ENCODE results near the gene ZNF280B. TPM values are rescaled to one million over a fixed set of nuclear protein-coding genes. Genes with fewer than 3 reads are reported as not detected.

The ZNF280B gene
- total RNA-seq, 1 experiment from 2014 or later = not detected

DNA sequence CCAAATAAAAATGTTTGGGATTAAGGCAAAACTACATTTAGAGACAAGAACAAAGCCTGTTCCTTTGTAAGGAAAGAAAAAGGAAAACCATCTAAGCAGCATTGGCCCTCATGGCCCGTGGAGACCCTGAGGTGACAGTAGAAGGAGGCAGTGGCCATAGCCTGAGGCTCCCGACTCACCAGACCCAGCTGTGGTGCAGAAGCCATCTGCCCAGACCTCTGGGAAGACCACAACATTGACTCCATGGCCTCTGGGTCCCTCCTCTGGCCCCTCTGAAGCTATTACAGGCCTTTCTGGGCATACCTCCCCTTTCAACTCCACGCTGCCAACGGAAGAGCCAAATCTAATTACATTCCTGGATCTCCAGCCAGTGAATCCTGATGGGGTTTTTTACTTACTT lies 44.1 kb upstream of the ZNF280B start:
- CTCF ChIA-PET = no interaction called here

DNA sequence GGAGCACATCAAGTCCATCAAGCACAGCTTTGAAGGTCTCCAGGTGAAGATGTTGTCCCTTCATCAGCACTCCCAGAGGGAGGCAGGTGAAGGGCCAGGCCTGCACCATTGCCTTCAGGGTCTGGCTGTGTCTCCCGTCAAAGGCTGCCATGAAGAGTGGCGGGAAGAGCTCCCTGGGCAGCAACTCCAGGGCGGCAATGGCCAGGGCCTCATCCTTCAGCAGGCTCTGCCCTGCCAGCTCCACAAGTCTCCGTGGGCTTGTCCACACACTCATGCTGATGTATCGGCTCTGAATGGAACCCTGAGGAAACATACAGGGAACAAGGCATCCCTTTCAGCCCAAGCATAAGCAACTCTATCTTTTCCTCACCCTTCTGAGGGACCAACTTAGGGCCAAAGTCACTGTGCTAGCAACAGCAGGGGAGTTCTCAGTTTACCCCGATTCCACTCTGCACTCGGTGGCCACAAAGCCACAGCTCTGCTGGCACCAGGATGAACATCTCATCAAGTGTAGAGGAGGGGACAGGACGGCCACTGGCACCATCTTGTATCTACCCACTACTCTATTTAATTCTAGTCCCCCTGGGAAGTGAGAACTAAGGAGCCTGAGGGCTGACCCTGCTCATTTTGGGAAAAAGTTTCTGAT lies 42.4 kb upstream of the ZNF280B start:
- intact Hi-C loops (cut with micrococcal nuclease) = no loop called here
- TF ChIP-seq, protein P1, sequence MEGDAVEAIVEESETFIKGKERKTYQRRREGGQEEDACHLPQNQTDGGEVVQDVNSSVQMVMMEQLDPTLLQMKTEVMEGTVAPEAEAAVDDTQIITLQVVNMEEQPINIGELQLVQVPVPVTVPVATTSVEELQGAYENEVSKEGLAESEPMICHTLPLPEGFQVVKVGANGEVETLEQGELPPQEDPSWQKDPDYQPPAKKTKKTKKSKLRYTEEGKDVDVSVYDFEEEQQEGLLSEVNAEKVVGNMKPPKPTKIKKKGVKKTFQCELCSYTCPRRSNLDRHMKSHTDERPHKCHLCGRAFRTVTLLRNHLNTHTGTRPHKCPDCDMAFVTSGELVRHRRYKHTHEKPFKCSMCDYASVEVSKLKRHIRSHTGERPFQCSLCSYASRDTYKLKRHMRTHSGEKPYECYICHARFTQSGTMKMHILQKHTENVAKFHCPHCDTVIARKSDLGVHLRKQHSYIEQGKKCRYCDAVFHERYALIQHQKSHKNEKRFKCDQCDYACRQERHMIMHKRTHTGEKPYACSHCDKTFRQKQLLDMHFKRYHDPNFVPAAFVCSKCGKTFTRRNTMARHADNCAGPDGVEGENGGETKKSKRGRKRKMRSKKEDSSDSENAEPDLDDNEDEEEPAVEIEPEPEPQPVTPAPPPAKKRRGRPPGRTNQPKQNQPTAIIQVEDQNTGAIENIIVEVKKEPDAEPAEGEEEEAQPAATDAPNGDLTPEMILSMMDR (IDR thresholded peaks at IDR 0.05; ENCODE audit: unreplicated experiment) = no peak
- no peak overlapping the region for H3K4me3 Mint-ChIP-seq (ENCODE audit: unreplicated experiment)
- POLR2A ChIA-PET = no interaction called here
- peaks cover 54% of the 10 kb centered on the region for H3K27me3 Mint-ChIP-seq (ENCODE audit: insufficient read depth, unreplicated experiment)
- no peaks in the 10 kb centered on the region for H3K4me1 Mint-ChIP-seq (ENCODE audit: insufficient read depth, unreplicated experiment)
- no TSS peak for BruUV-seq (replicated peaks)
- CTCF ChIA-PET = interaction anchor here (1.3 to 1.4 kb wide), 2 partner anchors 26 to 37 kb away, joined by 4 read pairs; no protein-coding TSS in a partner anchor
- no peaks in the 10 kb centered on the region for H3K36me3 Mint-ChIP-seq (ENCODE audit: insufficient read depth, unreplicated experiment)
- H3K27ac Mint-ChIP-seq (ENCODE audit: low read depth, unreplicated experiment) = no peak overlapping the region
- H3K9me3 Mint-ChIP-seq (ENCODE audit: unreplicated experiment) = no peaks in the 10 kb centered on the region
- DNase-seq (ENCODE audit: unreplicated experiment) = no peak

More for the DNA sequence above, 44.1 kb upstream of the ZNF280B start:
- POLR2A ChIA-PET = no interaction called here
- DNase-seq (ENCODE audit: unreplicated experiment) = no peak
- TF ChIP-seq, protein P1 (IDR thresholded peaks at IDR 0.05; ENCODE audit: unreplicated experiment) = no peak
- Mint-ChIP-seq H3K27me3 (ENCODE audit: insufficient read depth, unreplicated experiment) (peaks cover 49% of the 10 kb centered on the region), H3K27ac (ENCODE audit: low read depth, unreplicated experiment) (no peak overlapping the region), H3K9me3 (ENCODE audit: unreplicated experiment) (no peaks in the 10 kb centered on the region), H3K4me1 (ENCODE audit: insufficient read depth, unreplicated experiment) (no peaks in the 10 kb centered on the region), H3K4me3 (ENCODE audit: unreplicated experiment) (no peak overlapping the region), H3K36me3 (ENCODE audit: insufficient read depth, unreplicated experiment) (no peaks in the 10 kb centered on the region)
- intact Hi-C loops (cut with micrococcal nuclease) = no loop called here
- no TSS peak for BruUV-seq (replicated peaks)

DNA sequence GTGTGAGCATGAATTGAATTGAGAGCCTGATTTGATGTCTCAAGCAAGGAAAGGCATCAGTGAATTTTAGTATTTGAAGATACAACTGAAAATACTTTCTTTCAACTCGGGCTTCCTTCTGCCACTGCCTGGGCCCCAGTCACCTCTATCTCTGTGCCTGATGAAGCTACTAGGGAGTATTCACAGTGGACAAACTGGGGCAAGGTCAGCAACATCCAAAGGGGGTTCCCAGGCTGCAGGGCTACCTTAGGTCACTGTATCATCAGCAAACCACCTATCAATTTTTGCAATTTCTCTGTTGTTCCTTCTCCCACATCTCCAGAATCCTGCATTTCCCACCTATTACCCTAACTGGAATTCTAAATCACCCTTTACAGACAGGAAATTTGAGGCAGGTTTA lies 40.4 kb upstream of the ZNF280B start:
- H3K27ac Mint-ChIP-seq (ENCODE audit: low read depth, unreplicated experiment) = no peak overlapping the region
- POLR2A ChIA-PET = no interaction called here
- H3K4me3 Mint-ChIP-seq (ENCODE audit: unreplicated experiment) = no peak overlapping the region
- no peaks in the 10 kb centered on the region for H3K36me3 Mint-ChIP-seq (ENCODE audit: insufficient read depth, unreplicated experiment)
- no peaks in the 10 kb centered on the region for H3K9me3 Mint-ChIP-seq (ENCODE audit: unreplicated experiment)
- intact Hi-C loops (cut with micrococcal nuclease) = no loop called here
- no peaks in the 10 kb centered on the region for H3K4me1 Mint-ChIP-seq (ENCODE audit: insufficient read depth, unreplicated experiment)
- H3K27me3 Mint-ChIP-seq (ENCODE audit: insufficient read depth, unreplicated experiment) = peaks cover 54% of the 10 kb centered on the region
- CTCF ChIA-PET = interaction anchor here (0.6 to 0.8 kb wide), 2 partner anchors 124 to 171 kb away, joined by 3 read pairs; no protein-coding TSS in a partner anchor
- BruUV-seq (replicated peaks) = no TSS peak
- TF ChIP-seq, protein P1 (IDR thresholded peaks at IDR 0.05; ENCODE audit: unreplicated experiment) = no peak
- no peak for DNase-seq (ENCODE audit: unreplicated experiment)

DNA sequence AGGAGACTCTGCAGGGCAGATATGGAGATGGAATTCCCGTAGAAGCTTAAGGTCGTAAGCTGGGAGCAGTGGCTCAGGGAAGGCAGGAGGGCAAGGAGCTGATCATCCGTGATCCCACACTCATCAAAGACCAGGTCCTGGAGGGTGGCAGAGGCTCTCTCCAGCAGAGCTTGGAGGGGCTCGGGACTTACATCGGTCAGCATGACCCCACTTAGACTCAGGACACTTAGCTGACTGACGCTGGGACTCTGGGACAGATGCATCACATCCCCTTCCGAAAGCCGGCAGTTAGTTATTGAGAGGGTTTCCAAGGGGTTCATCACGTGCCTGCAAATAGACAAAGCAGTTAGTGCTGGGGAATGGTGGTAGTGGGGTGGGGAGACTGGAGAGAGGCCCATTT lies 39.8 kb upstream of the ZNF280B start:
- Mint-ChIP-seq H3K36me3 (ENCODE audit: insufficient read depth, unreplicated experiment) (no peaks in the 10 kb centered on the region), H3K9me3 (ENCODE audit: unreplicated experiment) (no peaks in the 10 kb centered on the region), H3K4me3 (ENCODE audit: unreplicated experiment) (no peak overlapping the region), H3K4me1 (ENCODE audit: insufficient read depth, unreplicated experiment) (no peaks in the 10 kb centered on the region), H3K27ac (ENCODE audit: low read depth, unreplicated experiment) (no peak overlapping the region), H3K27me3 (ENCODE audit: insufficient read depth, unreplicated experiment) (peaks cover 54% of the 10 kb centered on the region)
- ChIA-PET CTCF (interaction anchor here (0.6 kb wide), 1 partner anchor 170 kb away, joined by 3 read pairs; no protein-coding TSS in a partner anchor), POLR2A (no interaction called here)
- no peak for DNase-seq (ENCODE audit: unreplicated experiment)
- intact Hi-C loops (cut with micrococcal nuclease) = no loop called here
- BruUV-seq (replicated peaks) = no TSS peak
- TF ChIP-seq, protein P1 (IDR thresholded peaks at IDR 0.05; ENCODE audit: unreplicated experiment) = no peak

Measured in MCF 10A (cell line).